ENCODE data around the gene MLLT1. TPM values are rescaled to one million over a fixed set of nuclear protein-coding genes. Genes with fewer than 3 reads are reported as not detected.

The MLLT1 gene
- total RNA-seq, 1 experiment from 2014 or later = 55.0 TPM

DNA sequence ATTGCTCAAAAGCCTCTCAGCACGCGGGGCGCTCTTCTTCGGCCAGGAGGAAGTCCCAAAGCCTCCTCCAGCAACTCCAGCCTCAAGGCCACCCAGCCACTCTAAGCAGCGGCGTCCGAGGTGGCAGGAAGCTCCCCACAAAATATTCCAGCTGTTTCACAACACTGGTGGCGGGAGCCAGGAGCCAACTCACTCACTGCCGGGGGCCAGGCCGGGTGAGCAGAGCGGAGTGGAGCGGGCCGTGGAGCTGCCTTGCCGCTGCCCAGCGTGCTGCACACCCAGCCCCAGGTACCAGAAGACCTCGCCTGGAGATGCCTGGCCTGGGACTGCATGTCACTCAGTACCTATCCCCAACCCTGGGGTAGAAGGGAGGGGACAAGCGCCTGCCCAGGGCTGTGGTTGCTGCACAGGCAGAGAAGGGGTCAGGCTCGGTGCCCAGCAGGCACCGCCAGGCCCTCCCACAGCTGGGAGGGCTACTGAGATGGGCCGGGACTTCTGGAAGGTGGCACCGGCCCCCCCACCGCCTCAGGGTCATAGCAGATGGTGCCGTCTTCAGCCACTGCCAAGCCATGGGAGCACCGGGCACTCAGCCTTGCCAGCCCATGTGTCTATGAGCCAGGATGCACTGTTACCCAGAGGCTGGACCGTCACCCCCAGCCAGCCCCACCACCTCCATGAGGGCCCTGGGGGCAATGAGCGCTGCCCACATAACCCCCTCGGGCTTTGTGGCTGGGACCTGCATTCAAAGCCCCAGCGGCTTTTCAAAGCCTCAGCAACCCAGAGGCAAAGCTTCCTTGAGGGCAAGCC, 59.2 kb downstream of the MLLT1 start:
- no TSS peak for BruUV-seq (replicated peaks)
- no peaks in the 10 kb centered on the region for H3K27me3 ChIP-seq (ENCODE audit: insufficient read depth, low read length)
- peaks cover 0 to 8% of the 10 kb centered on the region in 2 experiments; a peak in 1 of 4 replicates for H3K4me1 ChIP-seq (ENCODE audit: control insufficient read depth in 1 of 2, insufficient read depth in 2 of 2, low read length in 2 of 2)
- CTCF ChIA-PET = no interaction called here
- TF ChIP-seq SIN3A (IDR thresholded peaks at IDR 0.05; ENCODE audit: low read depth) (no peak), EGR1 (IDR thresholded peaks at IDR 0.05; ENCODE audit: low read depth) (no peak), POLR2A (IDR thresholded peaks at IDR 0.05; ENCODE audit: borderline replicate concordance, extremely low read depth, insufficient read depth, insufficient read length) (no peak), CTCF (IDR thresholded peaks at IDR 0.05 in 2 of 3, conservative IDR thresholded peaks at IDR 0.05 in 1 of 3; ENCODE audit: borderline replicate concordance in 1 of 3, insufficient read depth in 1 of 3, low read depth in 2 of 3, low read length in 2 of 3) (no peak), TCF7L2 (IDR thresholded peaks at IDR 0.05; ENCODE audit: borderline replicate concordance, extremely low read depth, insufficient read depth, insufficient read length) (no peak), ELF1 (IDR thresholded peaks at IDR 0.05; ENCODE audit: borderline replicate concordance, low read depth) (no peak), ZBTB33 (IDR thresholded peaks at IDR 0.05; ENCODE audit: extremely low read depth, insufficient replicate concordance, low read length) (no peak), CEBPB (IDR thresholded peaks at IDR 0.05; ENCODE audit: low read depth) (no peak)
- TF ChIP-seq, protein P1, sequence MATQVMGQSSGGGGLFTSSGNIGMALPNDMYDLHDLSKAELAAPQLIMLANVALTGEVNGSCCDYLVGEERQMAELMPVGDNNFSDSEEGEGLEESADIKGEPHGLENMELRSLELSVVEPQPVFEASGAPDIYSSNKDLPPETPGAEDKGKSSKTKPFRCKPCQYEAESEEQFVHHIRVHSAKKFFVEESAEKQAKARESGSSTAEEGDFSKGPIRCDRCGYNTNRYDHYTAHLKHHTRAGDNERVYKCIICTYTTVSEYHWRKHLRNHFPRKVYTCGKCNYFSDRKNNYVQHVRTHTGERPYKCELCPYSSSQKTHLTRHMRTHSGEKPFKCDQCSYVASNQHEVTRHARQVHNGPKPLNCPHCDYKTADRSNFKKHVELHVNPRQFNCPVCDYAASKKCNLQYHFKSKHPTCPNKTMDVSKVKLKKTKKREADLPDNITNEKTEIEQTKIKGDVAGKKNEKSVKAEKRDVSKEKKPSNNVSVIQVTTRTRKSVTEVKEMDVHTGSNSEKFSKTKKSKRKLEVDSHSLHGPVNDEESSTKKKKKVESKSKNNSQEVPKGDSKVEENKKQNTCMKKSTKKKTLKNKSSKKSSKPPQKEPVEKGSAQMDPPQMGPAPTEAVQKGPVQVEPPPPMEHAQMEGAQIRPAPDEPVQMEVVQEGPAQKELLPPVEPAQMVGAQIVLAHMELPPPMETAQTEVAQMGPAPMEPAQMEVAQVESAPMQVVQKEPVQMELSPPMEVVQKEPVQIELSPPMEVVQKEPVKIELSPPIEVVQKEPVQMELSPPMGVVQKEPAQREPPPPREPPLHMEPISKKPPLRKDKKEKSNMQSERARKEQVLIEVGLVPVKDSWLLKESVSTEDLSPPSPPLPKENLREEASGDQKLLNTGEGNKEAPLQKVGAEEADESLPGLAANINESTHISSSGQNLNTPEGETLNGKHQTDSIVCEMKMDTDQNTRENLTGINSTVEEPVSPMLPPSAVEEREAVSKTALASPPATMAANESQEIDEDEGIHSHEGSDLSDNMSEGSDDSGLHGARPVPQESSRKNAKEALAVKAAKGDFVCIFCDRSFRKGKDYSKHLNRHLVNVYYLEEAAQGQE (IDR thresholded peaks at IDR 0.05; ENCODE audit: low read depth) = no peak
- ATAC-seq (no peak), DNase-seq (ENCODE audit: low read depth, low spot score) (no peak)
- H3K4me2 ChIP-seq (ENCODE audit: low read length) = no peak overlapping the region
- no peak overlapping the region for H2AFZ ChIP-seq (ENCODE audit: low read depth, low read length, poor library complexity, severe bottlenecking)
- H3K9ac ChIP-seq (ENCODE audit: low read length) = no peak overlapping the region
- RAD21 ChIA-PET (ENCODE audit: low non-redundant PET in 1 of 2, low total read pairs in 2 of 2, uncharacterized antibody in 2 of 2, unreplicated experiment in 2 of 2) = no interaction called here
- H3K36me3 ChIP-seq (ENCODE audit: control insufficient read depth in 1 of 2, insufficient read depth in 2 of 2, low read length in 2 of 2) = peaks cover 0 to 4% of the 10 kb centered on the region in 2 experiments; a peak in 1 of 4 replicates
- no peaks in the 10 kb centered on the region for H3K9me2 ChIP-seq (ENCODE audit: insufficient read depth)
- intact Hi-C loops (cut with micrococcal nuclease) = no loop called here
- POLR2A ChIA-PET = no interaction called here
- H3K4me3 ChIP-seq (replicated peaks in 1 of 2; ENCODE audit: low read depth in 1 of 2, low read length in 2 of 2) = no peak overlapping the region
- H3K79me2 ChIP-seq (ENCODE audit: insufficient read depth, low read length) = no peaks in the 10 kb centered on the region
- no peak overlapping the region for H3K27ac ChIP-seq (ENCODE audit: low read depth, low read length)
- no peaks in the 10 kb centered on the region for H3K9me3 ChIP-seq (ENCODE audit: control insufficient read depth in 1 of 2, insufficient read depth in 1 of 2, low read depth in 1 of 2, low read length in 2 of 2)
- H4K20me1 ChIP-seq (ENCODE audit: insufficient read depth) = no peaks in the 10 kb centered on the region
